H1 (cell line): Measurements from ENCODE around the gene BNC2. TPM values are rescaled to one million over a fixed set of nuclear protein-coding genes. Genes with fewer than 3 reads are reported as not detected.

Experiments
- CHD7 ChIP-seq: fragments of 300-600 bp; sonication (generic); IDR thresholded peaks from 2 replicates; pipeline ENCODE4 v1.7.1; 2012; ENCODE audit warnings: low read length, moderate library complexity, mild to moderate bottlenecking, inconsistent platforms; ENCODE audit not compliant: insufficient replicate concordance
- GTF2F1 ChIP-seq: IDR thresholded peaks from 2 replicates; pipeline ENCODE4 v1.6.1; 2012; ENCODE audit warnings: low read depth, low read length, improper control_type of control experiment, borderline replicate concordance
- HDAC6 ChIP-seq: IDR thresholded peaks from one replicate; pipeline ENCODE4 v1.7.1; 2012; ENCODE audit warnings: low read depth, mild to moderate bottlenecking, inconsistent platforms, low read length, moderate library complexity
- RFX5 ChIP-seq: IDR thresholded peaks from 2 replicates; pipeline ENCODE4 v1.6.1; 2011; ENCODE audit warnings: low read depth, low read length, improper control_type of control experiment, borderline replicate concordance
- SIRT6 ChIP-seq: IDR thresholded peaks from one replicate; pipeline ENCODE4 v1.7.1; 2012; ENCODE audit warnings: low read length, inconsistent platforms
- SP2 ChIP-seq: IDR thresholded peaks from 2 replicates; pipeline ENCODE4 v1.6.1; 2012; ENCODE audit warnings: mild to moderate bottlenecking, low read length, inconsistent platforms
- polyA plus RNA-seq, 7 experiments: library from polyadenylated mRNA; depleted of rRNA in 3 of 7; stranded (reverse) in 5 of 7; unstranded in 2 of 7; fragments of >200 nt in 5 of 7; fragments of 200-250 nt in 2 of 7; gene quantifications; 1 replicate in 5 of 7; 2 replicates in 1 of 7; 4 replicates in 1 of 7; pipeline versions ENCODE4 v1.2.1 to v1.2.3, GENCODE V29; 2011 to 2013; ENCODE audit warnings: missing spikeins in 2 of 7, mixed read lengths in 2 of 7
- total RNA-seq: library from RNA; stranded (reverse); fragmentation: NEBNext Ultra II Directional; extraction: Animal tissue kit (Norgen Biotek cat#: 25700); gene quantifications from 2 replicates; pipeline ENCODE4 v1.2.1, GENCODE V29; 2021
- TF ChIP-seq, protein P1 (sequence below), 3 experiments: IDR thresholded peaks; 1 replicate in 2 of 3; 2 replicates in 1 of 3; pipeline versions ENCODE4 v1.5.1 to v1.6.1; 2011; ENCODE audit warnings: low read length in 3 of 3, mild to moderate bottlenecking in 3 of 3, inconsistent platforms in 2 of 3, low read depth in 1 of 3, moderate library complexity in 1 of 3; ENCODE audit not compliant: insufficient read depth in 1 of 3; ENCODE audit errors: control extremely low read depth in 1 of 3

BNC2 gene
- total and polyA plus RNA-seq, 2 of the 8 experiments (the other 6 are each of a cell fraction or from before 2014, with no cell fraction given) = 16.0 to 26.8 TPM

GRCh38 chr9:16809912-16810610 lies 60.4 kb downstream of the BNC2 start (continued):
- TF ChIP-seq CHD7 (peak; percentile 96), SIRT6 (no peak), HDAC6 (no peak), GTF2F1 (no peak), RFX5 (no peak), SP2 (no peak)
- TF ChIP-seq, protein P1, sequence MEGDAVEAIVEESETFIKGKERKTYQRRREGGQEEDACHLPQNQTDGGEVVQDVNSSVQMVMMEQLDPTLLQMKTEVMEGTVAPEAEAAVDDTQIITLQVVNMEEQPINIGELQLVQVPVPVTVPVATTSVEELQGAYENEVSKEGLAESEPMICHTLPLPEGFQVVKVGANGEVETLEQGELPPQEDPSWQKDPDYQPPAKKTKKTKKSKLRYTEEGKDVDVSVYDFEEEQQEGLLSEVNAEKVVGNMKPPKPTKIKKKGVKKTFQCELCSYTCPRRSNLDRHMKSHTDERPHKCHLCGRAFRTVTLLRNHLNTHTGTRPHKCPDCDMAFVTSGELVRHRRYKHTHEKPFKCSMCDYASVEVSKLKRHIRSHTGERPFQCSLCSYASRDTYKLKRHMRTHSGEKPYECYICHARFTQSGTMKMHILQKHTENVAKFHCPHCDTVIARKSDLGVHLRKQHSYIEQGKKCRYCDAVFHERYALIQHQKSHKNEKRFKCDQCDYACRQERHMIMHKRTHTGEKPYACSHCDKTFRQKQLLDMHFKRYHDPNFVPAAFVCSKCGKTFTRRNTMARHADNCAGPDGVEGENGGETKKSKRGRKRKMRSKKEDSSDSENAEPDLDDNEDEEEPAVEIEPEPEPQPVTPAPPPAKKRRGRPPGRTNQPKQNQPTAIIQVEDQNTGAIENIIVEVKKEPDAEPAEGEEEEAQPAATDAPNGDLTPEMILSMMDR (IDR thresholded peaks at IDR 0.05; ENCODE audit: control extremely low read depth in 1 of 3, insufficient read depth in 1 of 3, low read depth in 1 of 3, low read length in 3 of 3) = no peak
- TF ChIP-seq, all 59 proteins: peak for 24
